NCI-H345 treated with DMSO at 0.1 percent for 48 hours (cell line): ENCODE results near the gene SFMBT2.

ENCODE experiments used
- DNase-seq: peaks from one replicate; lab custom pipeline; 2025; ENCODE audit not compliant: unreplicated experiment; lab: John Stamatoyannopoulos, UW

SFMBT2 gene

GRCh38 chr10:7157091-7157490, 253.7 kb downstream of the SFMBT2 start:
- DNase-seq = no peak

DNA sequence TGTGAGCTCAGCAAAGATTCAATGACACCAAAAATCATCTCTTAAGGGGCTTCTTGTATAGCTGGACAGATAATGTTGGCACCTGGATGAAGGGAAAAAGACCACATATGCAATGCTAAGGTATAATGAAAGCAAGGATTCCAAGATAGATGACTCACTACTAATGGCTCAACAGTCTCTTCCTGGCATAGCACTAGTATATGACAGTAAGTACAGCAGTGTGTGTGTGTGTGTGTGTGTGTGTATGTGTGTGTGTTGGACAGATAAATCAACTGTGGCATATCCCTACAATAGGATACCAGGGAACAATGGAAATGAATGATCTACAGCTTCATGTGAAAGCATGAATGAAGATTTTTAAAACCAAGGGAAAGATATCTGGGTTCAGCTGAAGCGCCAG, 257.1 kb downstream of the SFMBT2 start:
- DNase-seq = no peak

DNA sequence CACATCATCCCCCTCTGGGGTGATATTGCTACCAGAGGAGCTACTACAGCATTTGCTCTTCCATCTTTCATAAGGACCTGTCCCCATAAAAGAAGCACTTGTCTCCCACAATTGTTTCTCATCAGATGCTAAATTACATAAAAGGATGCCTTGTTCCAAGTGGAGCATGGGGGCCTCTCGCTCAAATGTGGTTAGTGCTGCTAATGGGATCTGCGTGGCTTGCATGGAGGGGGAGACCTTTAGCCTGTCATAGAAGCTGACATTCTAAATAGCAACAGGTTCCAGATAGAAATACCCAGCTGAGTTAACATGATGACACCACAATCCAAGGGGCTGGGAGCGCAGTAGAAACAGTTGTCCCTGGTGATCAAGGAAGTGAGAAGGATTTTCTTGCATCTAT, 257.9 kb downstream of the SFMBT2 start:
- no peak for DNase-seq

DNA sequence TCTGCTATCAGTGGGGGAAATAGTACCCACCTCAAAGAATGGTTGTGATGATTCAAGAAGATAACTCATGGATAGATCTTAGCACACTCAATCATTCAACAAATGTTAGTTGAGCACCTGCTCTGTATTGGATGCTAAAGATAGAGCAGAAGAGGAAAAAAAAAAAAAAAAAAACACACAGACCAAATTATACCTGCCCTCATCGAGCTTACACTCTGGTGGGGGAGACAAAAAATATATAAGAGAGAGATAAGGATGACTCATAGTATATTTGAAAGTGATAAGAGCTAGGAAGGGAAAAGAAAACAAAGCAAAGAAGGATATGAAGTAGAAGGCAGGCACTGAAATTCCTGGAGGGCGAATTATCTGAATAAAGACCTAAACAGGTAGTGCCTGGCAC, 258.5 kb downstream of the SFMBT2 start:
- DNase-seq = no peak

DNA sequence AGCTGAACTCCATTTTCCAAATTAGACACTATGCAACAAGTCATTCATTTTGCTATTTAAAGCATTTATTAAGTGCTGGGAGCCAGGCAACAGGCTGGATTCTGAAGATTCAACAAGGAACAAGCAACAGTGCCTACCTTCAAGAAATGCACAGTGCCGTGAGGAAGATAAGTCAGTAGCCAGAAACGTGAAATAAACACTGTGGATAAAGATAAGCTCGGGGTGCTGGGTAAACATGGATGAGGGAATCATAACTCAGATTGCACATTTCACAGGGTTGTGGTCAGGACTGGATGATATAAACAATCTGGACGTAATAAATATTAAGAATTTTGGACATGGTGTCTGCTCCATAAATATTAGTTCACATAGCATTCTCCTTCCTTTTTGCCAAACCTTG, 259.3 kb downstream of the SFMBT2 start:
- no peak for DNase-seq

DNA sequence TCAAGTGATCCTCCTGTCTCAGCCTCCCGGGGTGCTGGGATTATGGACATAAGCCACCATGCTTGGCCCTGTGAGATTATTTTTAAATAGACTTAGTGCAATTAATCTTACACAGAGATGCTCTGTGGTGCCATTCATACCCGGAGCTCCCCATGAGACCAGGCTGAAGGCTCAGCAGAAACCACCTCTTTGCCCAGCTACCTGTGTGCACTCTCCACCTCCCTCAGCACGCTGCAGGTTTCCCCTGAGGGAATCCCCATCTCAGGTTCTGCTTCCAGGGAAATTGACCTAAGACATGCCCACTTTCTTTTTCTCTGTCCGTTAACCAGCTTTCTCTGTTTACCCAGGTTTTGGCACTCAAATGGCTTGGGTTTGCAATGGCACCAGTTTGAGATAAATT, 260.5 kb downstream of the SFMBT2 start:
- DNase-seq = no peak

GRCh38 chr10:7146189-7146588, 264.6 kb downstream of the SFMBT2 start:
- no peak for DNase-seq

DNA sequence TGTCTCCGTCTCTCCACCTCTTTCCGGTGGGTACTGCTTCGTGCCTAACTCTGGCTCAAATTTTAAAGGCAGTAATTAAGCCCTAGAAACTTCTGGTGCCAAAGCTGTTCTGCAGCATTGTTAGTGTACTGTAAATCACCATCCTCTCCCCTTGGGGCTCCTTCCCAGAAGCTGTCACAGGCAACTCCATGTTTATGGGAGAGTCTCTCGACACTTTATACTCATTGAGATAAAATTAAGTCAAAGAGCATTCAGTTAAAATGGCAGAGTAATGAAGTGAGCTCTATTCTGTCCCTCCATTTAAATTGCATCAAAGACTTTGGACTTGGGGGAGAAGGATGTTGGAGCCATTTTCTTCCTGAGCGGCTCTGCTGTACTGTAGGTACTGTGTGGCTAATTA, 274.8 kb downstream of the SFMBT2 start:
- DNase-seq = no peak

GRCh38 chr10:7135188-7135587, 275.6 kb downstream of the SFMBT2 start:
- no peak for DNase-seq

GRCh38 chr10:7134448-7134847, 276.4 kb downstream of the SFMBT2 start:
- DNase-seq = no peak

DNA sequence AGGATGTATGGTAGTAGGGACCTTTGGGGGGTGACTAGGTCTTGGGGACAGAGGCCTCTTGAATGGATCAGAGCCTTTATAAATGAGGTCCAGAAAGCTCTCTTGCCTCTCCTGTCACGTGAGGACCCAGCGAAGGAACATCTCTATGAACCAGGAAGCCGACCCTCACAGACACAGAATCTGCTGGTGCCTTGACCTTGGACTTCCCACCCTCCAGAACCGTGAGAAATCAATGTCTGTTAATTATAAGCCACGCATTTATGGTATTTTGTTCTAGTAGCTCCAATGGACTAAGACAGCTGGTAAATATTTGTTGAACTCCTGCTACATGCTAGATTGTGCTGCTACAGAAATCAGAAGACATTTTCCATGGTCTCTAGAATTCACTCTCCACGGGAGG, 276.9 kb downstream of the SFMBT2 start:
- no peak for DNase-seq

DNA sequence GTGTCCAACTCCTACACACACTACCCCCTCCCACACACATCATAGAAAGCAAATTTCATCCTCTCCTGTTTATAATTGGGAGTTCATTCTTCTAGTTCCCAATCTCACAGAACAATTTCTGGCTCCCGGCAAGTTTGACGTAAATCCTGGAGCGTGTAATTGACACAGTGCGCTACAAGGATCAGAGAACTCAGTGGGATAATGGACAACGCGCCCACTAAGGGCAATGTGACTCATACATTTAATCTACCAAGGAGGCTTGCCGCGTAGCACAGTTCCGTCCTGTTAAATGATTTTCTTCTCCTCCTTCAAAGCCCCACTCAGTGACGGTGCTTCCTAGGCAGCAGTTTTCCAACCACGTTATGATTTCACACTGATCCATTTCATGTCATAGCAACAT, 277.6 kb downstream of the SFMBT2 start:
- DNase-seq = no peak

- no peak for DNase-seq
Measured at GRCh38 chr10:7130191-7130911, 280.5 kb downstream of the SFMBT2 start.

- no peak for DNase-seq
Measured at GRCh38 chr10:7123774-7124173, 287.1 kb downstream of the SFMBT2 start.

GRCh38 chr10:7122561-7122960, 288.3 kb downstream of the SFMBT2 start:
- DNase-seq = no peak

DNA sequence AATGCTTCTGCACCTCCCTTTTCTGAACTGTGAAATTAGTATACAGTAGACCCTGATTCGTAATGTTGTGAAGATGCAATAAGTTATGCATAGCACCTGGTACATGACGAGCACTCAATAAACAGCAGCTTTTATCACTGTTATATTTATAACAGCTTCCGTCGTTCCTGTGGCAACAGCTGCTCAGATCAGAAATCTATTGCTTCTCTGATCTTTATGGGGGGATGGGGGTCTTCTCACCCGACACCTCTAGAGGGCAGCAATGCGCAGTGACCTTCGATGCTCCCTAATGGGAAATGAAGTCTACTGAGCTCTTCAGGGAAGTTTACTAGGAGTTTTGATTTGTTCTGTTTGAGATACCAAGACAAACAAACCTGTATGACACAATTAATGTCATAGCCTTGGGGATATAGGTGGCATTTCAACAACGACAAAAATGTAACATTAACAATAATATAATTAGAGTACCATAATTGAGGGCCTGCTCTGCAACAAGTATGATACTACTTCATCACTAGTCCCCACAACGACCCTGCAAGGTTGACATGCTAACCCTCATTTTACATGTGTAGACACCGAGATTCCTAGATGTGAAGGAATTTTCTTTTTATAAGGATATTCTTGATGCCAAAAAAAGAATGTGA, 289.6 kb downstream of the SFMBT2 start:
- no peak for DNase-seq

- DNase-seq = no peak
Measured at GRCh38 chr10:7119325-7120015, 291.4 kb downstream of the SFMBT2 start.

GRCh38 chr10:7117806-7118674, 292.8 kb downstream of the SFMBT2 start:
- DNase-seq = no peak

DNA sequence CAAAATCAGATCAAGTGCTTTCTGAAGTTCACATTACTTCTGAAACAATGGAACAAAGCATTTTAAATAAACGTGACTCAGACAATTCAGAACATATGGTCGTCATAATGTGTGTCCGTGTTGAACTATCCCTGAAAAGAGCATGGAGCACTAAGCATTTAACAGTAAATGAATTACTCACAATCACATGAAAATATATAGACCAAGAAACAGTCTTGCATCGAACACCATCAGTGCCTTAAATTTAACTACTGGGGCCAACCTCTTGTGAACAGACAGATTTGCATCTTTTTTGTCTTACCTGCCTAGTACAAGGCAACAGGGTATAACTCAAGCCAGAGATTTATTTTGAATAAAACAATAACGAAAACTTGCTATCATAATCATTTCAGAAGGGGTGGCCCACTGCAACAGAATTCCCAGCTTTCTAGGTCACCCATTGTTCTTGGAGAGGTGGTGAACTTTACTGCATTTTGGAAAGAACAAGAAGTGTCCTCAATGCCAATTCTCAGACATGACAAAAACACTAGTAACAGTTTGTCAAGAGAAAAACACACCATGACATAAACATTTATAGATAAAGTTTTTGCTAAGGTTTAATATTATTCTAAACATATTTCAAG, 293.5 kb downstream of the SFMBT2 start:
- DNase-seq = no peak

GRCh38 chr10:7111561-7111960, 299.3 kb downstream of the SFMBT2 start:
- DNase-seq = no peak

DNA sequence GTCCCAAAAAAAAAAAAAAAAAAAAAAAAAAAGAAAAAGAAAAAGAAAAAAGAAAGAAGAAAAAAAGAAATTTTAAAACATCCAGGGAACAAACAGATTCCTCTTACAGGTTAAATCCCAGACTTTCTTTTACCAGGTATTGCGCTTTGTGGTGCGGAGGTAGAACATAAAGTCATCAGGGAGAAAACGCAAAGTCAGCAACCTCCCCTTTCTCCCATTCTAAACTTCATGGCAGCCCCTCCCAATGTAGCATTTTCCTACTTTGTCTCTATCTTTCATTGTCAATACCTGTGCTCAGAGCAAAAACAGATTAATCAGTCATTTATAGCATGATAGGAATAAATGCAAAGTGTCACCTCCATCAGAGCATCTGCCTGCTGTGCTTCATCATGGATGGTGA, 299.7 kb downstream of the SFMBT2 start:
- no peak for DNase-seq
